Activated T-helper 9 cell treated with anti-CD3 and anti-CD28 coated beads, Interleukin-2, amount 50 U/mL, for 16 hours (primary cell): ENCODE results near the gene PXMP2.
A peak's percentile ranks its signal among the peaks of the same experiment; 100 is the strongest.
"Not testable (repeated sequence)": the region's sequence is repeated elsewhere in the genome, so short reads cannot be mapped to it uniquely, and the experiment has no call there.

Experiments used
- DNase-seq: peaks from one replicate; pipeline ENCODE4 v3.0.0-alpha.2; 2020; ENCODE audit warnings: low read depth

The PXMP2 gene

GRCh38 chr12:132694888-132695287 lies 7.5 kb downstream of the PXMP2 start:
- not testable (repeated sequence) for DNase-seq

GRCh38 chr12:132695431-132695830 lies 8.0 kb downstream of the PXMP2 start:
- no peak for DNase-seq

DNA sequence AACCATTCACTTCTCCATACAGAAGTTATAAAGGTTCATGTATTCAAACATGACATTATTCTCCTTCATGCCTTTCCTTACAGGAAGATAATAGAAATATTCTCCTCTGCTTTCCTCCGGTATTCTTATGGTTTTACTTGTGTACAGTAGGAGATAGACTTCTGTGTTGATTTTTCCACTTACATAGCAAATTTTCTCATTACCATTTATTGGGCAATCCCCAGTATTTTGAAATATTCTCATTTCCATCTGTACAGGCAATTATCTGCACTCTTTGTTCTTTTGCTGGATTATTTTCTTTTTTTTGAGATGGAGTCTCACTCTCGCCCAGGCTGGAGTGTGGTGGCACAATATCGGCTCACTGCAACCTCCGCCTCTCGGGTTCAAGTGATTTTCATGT lies 11.0 kb downstream of the PXMP2 start:
- no peak for DNase-seq

DNA sequence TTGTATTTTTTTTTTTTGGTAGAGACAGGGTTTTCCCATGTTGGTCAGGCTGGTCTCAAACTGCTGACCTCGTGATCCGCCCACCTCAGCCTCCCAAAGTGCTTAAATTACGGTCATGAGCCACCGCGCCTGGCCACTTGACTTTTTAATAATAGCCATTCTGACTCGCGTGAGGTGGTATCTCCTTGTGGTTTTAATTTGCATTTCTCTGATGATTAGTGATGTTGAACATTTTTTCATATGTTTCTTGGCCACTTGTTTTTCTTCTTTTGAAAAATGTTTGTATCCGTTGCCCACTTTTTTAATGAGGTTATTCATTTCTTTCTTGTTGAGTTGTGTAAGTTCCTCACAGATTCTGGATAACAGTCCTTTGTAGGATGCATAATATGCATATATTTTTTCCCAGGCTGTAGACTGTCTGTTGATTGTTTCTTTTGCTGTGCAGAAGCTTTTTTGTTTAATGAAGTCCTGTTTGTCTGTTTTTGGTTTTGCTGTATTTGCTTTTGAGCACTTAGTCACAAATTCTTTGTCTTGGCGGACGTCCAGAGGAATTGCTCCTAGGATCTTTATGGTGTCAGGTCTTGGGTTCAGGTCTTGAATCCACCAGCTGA lies 12.9 kb downstream of the PXMP2 start:
- DNase-seq = no peak

DNA sequence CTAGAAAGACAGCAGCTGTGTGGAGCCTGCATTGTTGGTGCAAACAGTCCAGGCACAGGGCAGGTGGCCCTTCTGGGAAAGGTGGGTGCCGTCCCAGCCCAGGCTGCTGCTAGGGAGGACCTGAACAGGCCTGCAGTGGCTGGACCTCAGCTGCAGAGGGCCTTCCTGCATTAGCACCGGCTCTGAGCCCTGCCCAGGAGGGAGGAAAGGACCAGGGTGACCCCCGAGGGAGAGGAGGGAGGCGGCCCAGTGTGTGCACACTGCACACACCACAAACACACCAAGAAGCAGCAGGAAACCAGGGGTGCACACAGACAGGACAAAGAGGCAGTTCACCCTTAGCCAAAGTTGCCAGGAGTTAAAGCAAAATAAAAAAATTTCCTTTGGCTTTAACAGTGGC lies 15.3 kb downstream of the PXMP2 start:
- no peak for DNase-seq

DNA sequence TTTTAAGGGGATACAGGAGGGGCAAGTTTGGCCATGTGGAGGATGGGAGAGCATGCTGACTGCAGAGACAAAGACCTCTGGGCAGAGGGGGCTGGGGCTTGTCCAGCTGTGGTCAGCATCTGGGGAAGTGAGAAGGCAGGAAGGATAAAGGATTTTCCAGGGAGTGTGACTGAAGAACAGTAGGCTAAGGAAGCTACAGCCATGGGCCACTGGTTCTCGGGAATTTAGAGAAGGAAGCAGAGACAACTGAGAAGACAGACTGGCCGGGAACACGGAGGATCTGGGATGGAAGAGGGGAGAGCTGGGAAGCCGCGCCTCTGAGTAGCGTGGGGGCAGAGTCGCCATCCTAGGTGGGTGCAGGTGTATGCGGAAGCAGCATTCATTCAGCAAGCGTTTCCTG lies 16.3 kb downstream of the PXMP2 start:
- DNase-seq = no peak

DNA sequence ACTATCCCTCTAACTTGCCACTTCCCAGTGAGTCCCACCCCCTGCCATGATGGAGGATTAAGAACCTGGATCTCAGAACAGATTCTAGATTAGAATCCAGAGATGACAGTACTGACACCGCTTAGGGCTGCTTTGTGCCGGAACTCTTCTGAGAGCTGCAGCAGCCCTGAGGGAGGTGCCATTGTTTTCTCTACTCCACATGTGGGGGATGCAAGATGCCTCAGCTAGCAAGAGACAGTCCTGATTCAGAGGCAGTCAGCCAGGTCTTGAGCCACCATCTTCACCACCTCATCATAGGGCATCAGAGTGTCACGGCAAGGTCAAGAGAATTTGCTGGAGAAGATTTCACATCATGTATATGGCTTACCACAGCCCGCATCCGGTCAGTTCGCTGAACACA lies 19.9 kb downstream of the PXMP2 start:
- DNase-seq = no peak

DNA sequence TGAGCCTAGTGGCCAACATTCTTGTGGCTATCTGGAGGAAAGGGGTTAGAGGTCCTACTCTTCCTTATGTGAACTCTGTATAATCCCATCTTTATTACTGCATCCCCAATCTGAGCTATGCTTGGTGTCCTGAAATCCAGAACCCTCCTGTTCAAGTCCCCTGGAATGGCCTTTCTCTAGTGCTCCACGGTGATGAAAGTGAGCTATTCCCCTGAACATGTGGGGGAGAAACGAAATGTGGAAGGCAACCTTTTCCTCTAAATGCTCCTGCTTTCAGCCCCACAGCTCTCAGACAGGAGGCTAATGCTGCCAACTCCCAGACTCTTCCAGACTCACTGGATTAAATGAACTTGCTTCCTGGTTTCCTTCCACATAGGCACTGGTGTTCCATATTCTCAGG lies 20.8 kb downstream of the PXMP2 start:
- no peak for DNase-seq

GRCh38 chr12:132710043-132710404 lies 22.6 kb downstream of the PXMP2 start:
- no peak for DNase-seq

GRCh38 chr12:132710405-132711079 lies 23.2 kb downstream of the PXMP2 start, which contains the start of gene PGAM5:
TSS of gene PGAM5 (plus strand) at chr12:132710842. CDS start at chr12:132710877, 35 bp downstream.
- DNase-seq = peak; percentile 90

- DNase-seq = no peak
Measured at GRCh38 chr12:132711080-132711843, 23.9 kb downstream of the PXMP2 start.

- DNase-seq = no peak
Measured at GRCh38 chr12:132713123-132713522, 25.7 kb downstream of the PXMP2 start.

DNA sequence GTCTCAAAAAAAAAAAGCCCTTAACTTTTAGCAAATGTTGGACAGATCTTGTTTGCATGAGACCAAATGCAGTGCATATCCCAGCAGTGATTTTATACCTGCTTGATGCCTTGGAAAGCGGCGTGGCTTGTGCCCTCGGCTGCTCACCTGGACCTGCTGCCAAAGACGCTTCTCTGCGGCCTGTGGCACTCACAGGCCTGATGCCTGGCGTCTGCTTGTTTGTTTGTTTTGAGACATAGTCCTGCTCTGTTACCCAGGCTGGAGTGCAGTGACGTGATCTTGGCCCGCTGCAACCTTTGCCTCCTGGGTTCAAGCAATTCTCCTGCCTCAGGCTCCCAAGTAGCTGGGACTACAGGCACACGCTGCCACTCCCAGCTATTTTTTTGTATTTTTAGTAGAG lies 28.5 kb downstream of the PXMP2 start:
- DNase-seq = no peak

DNA sequence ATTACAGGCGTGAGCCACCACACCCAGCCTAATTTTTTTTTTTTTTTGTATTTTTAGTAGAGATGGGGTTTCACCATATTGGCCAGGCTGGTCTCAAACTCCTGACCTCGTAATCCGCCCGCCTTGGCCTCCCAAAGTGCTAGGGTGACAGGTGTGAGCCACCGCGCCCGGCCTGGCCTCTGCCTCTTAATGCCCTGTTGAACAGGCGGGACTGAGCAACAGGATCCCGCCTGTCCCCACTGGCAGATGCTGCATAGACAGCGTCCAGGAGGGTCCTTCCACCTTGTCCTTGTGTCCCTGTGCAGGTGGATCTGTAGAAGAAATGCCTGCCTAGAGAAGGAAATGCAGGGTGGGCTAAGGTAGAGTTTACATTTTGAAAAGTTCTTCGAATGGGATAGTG lies 29.0 kb downstream of the PXMP2 start:
- no peak for DNase-seq

- DNase-seq = no peak
Measured at GRCh38 chr12:132717011-132717410, 29.6 kb downstream of the PXMP2 start.

DNA sequence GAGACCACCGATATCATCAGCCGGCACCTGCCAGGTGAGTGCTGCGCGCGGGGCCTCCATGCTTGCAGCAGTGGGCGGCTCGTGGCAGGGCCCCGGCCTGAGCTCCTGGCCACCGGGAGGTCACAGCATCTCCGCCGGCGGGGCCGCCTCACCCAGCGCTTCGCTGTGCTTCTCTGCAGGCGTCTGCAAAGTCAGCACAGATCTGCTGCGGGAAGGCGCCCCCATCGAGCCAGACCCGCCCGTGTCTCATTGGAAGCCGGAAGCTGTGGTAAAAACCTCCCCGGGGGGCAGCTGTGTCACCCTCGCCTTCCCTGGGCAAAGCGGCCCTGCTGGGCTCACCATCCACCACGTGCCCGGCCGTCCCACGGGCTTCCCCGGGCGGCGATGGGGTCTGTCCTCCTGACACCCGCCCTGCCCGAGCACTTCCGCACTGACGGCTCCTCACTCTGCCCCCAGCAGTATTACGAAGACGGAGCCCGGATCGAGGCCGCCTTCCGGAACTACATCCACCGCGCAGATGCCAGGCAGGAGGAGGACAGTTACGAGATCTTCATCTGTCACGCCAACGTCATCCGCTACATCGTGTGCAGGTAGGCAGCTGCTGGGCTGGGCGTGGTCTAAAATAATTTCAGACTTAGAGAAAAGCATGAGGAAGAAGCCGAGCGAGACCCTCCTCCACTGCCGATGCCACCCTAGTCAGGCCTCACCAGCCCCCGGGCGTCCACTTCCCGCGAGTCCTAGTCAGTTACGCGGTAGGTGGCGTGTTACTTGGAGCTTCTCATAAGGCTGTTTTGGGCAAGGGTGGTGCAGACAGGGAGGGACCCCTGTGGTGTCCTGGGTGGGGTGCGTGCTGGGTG lies 30.4 kb downstream of the PXMP2 start:
- no peak for DNase-seq

GRCh38 chr12:132718644-132719043 lies 31.3 kb downstream of the PXMP2 start:
- no peak for DNase-seq

- DNase-seq = no peak
Measured at GRCh38 chr12:132719141-132719953, 32.0 kb downstream of the PXMP2 start.

- no peak for DNase-seq
Measured at GRCh38 chr12:132719954-132720324, 32.6 kb downstream of the PXMP2 start.

- DNase-seq = no peak
Measured at GRCh38 chr12:132720606-132721345, 33.4 kb downstream of the PXMP2 start.
